GM18870 (cell line): ENCODE results near the gene THAP11.
"Not testable (repeated sequence)": the region's sequence is repeated elsewhere in the genome, so short reads cannot be mapped to it uniquely, and the experiment has no call there.

Experiments
- ATAC-seq: cut with Tn5 transposase; IDR thresholded peaks from one replicate; pipeline ENCODE4 v1.9.1; 2021; ENCODE audit warnings: moderate library complexity; ENCODE audit not compliant: unreplicated experiment

Gene THAP11

GRCh38 chr16:67834242-67834614 lies 7.9 kb upstream of the THAP11 start:
- no peak for ATAC-seq

DNA sequence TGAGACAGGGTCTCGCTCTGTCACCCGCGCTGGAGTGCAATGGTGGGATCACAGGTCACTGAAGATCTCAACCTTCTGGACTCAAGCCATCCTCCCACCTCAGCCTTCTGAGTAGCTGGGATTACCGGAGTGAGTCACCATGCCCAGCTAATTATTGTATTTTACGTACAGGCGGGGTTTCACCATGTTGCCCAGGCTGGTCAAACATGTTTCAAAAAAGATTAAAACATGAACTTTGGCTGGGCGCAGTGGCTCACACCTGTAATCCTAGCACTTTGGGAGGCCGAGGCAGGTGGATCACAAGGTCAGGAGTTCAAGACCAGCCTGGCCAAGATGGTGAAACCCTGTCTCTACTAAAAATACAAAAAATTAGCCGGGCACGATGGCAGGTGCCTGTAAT lies 4.9 kb upstream of the THAP11 start:
- ATAC-seq: not testable (repeated sequence)

- no peak for ATAC-seq
Measured at GRCh38 chr16:67837811-67838210, 4.3 kb upstream of the THAP11 start.

DNA sequence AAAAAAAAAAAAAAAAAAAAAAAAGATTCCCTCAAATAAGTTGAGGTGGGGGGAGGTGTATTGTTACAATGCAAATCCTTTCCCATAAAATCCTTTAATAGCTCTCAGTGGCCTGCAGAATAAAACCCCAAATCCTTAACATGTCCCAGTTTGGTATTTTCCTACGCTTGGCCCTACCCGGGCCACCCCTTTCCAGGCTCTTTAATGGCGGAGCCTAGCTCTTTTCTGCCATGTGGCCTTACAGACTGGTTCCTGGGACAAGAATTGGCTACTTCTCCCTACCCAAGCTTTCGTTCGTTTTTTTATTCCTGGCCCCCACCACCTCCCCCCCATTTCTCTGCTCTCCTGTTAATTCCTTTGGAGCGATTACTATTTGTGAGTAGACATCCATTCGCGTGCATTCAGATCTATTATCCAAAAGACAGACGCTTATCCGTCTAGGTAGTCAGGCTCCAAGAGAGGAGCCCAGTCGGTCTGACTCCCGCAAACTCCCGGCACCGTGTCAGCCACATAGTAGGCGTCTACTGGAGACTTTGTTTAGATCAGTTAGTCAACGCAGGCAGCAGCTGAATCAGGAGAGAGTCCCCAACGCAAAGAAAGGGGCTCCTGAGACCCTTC lies 813 bp upstream of the THAP11 start:
- ATAC-seq: no peak

GRCh38 chr16:67842509-67843342 lies 606 bp downstream of the THAP11 start:
- ATAC-seq: no peak

DNA sequence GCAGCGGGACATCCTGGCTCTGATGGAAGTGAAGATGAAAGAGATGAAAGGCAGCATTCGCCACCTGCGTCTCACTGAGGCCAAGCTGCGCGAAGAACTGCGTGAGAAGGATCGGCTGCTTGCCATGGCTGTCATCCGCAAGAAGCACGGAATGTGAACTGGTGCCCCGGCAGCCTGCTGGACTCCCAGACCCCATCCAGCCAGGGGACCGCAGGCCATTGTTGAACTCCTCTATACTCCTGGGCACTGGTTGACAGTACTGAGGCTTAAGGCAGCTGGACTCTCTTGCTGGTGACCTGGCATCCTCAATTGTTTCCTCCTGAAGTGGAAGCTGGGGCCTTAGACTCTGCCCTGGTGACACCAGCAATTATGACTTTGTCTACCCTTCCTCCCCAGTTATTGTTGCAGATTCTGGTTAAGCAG lies 1.2 kb downstream of the THAP11 start:
- no peak for ATAC-seq

- ATAC-seq: no peak
Measured at GRCh38 chr16:67844497-67844896, 2.4 kb downstream of the THAP11 start.

GRCh38 chr16:67845291-67846062 lies 3.4 kb downstream of the THAP11 start:
- no peak for ATAC-seq

DNA sequence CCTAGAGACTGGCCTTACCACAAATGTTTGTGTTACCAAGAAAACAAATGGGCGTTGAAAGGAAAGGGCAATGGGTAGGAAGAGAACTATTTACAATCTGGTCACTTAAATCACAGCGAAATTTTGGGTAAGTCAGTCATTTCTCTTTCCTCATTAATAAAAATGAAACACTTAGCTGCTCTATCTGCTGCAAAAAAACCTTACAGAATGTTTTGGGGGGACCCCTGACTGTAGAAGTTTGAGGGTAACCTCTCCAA lies 3.9 kb downstream of the THAP11 start:
- no peak for ATAC-seq

- peak; percentile 65 for ATAC-seq
Measured at GRCh38 chr16:67846320-67847063, 4.4 kb downstream of the THAP11 start, which contains the start of gene NUTF2. Gene NUTF2, plus strand, starts transcription at chr16:67846933. Its CDS starts 18,198 bp downstream, at chr16:67865131.

- ATAC-seq: peak; percentile 16
Measured at GRCh38 chr16:67847064-67847861, 5.1 kb downstream of the THAP11 start, which contains the start of gene CENPT. Gene CENPT, minus strand, starts transcription at chr16:67847693. Its CDS starts 13,834 bp downstream, at chr16:67833859.

GRCh38 chr16:67848118-67848517 lies 6.0 kb downstream of the THAP11 start:
- ATAC-seq: no peak

DNA sequence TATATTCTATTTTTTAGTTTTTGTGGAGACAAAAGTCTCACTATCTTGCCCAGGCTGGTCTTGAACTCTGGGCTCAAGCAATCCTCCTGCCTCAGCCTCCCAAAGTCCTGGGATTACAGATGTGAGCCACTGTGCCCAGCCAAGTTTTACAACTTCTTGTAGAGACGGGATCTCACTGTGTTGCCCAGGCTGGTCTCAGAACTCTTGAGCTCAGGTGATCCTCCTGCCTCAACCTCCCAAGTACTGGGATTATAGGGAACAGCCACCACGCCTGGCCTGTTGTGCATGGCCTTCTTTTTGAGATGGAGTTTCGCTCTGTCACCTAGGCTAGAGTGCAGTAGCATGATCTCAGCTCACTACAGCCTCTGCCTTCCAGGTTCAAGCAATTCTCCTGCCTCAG lies 11.6 kb downstream of the THAP11 start:
- ATAC-seq: no peak

- ATAC-seq: no peak
Measured at GRCh38 chr16:67855789-67856188, 13.7 kb downstream of the THAP11 start.

DNA sequence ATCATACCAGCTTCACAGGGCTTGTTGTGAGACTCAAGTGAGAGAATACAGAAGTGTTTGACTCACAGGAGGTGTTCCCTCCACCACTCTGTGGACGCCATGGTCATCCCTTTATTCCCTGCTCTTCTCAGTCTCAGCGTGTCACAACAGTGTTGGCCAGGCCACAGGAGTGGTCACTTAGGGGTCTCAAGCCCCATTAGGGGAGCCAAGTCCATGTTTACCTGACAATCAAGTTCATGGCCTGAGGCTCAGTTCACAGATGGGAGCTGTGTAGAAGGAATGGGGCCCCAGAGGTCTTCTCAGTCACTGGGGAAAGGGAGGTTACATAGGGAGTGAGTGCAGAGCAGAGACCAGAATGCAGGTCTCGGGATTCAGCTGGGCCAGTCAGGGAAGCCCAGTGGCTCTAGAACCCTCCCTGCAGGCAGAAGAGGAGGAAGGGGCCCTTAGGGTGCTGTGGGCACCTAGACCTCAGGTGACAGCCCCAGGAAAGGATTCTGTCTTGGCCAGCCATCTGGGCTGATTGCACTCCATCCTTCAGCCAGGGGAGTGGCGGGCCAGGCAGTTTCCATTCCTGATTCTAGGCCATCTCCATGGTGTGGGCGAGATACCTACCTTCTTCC lies 14.9 kb downstream of the THAP11 start:
- ATAC-seq: no peak

- no peak for ATAC-seq
Measured at GRCh38 chr16:67857547-67858233, 15.6 kb downstream of the THAP11 start.

DNA sequence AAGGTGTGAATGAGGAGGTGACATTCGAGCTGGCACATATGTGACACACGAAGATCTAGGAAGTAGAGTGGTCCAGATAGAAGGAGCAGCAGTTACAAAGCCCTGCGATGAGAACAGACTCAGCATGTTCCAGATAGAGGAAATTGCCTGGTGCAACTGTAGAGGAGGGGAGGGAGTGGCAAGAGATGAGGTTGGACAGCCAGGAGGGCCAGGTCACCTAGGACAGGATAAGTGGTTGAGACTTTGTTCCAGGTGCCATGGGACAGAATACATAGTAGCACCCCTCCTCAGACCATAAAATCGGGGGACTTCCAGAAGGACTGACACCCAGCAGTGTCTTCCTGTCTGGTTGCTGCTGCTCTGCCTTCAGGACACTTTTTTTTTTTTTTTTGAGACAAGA lies 16.4 kb downstream of the THAP11 start:
- no peak for ATAC-seq

DNA sequence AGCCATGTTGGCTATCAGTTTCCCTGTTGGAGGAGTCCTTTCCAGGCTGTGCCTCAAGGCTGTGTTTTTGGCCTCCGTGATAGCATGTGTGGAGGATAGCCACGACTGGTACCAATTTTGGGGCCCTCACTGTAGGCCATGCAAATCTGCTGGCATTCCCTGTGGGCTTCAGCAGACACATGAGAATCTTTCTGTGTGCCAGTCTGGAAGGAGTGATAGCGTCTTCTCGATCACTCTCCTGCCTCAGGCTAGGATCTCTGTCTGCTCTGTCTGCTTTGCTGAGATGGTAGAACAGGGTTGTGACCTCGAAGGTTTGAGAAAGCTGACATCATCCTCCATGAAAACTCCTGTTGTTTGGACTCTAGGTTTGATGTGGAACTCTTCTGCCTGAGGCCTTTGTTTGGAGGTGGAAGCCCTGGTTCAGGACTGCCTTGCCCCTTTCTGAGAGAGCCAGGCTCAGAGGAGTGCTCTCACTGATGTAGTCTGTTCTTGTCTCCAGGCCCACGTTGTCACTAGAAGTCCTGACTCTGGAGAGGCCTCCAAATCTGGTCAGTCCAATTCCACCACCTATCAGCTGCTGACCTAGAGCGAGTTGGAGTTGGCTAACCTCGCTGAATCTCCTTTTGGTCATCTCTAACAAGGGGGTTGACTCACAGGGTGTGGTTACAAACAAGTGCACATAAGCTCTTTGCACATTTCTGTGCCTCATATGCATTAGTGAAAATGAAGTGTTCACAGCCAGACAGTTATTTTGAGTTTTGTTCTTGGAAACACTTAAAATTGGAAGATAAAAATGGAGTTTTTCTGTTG lies 18.7 kb downstream of the THAP11 start:
- no peak for ATAC-seq
